CD4-positive, alpha-beta T cell treated with Interleukin-15 for 1 hour (primary cell): ENCODE measurements around the gene MBOAT7.

Source experiments
- DNase-seq: peaks from one replicate; pipeline ENCODE4 v3.0.0-alpha.2; 2020

The MBOAT7 gene

GRCh38 chr19:54160854-54161253 lies 28.5 kb downstream of the MBOAT7 start:
- DNase-seq, result no peak

- no peak for DNase-seq
Measured at GRCh38 chr19:54160182-54160811, 29.1 kb downstream of the MBOAT7 start.

- peak; percentile 100 for DNase-seq
Measured at GRCh38 chr19:54159352-54160181, 29.8 kb downstream of the MBOAT7 start, which contains the start of gene LENG1. Gene LENG1 (minus strand): TSS chr19:54159721. CDS start chr19:54159695, 26 bp downstream.

GRCh38 chr19:54158812-54159351 lies 30.5 kb downstream of the MBOAT7 start:
- no peak for DNase-seq

GRCh38 chr19:54156953-54157352 lies 32.4 kb downstream of the MBOAT7 start:
- DNase-seq, result no peak

GRCh38 chr19:54156490-54156889 lies 32.9 kb downstream of the MBOAT7 start:
- no peak for DNase-seq

GRCh38 chr19:54155694-54156093 lies 33.7 kb downstream of the MBOAT7 start:
- DNase-seq, result no peak

GRCh38 chr19:54154603-54155345 lies 34.6 kb downstream of the MBOAT7 start:
- DNase-seq, result no peak

- DNase-seq, result no peak
Measured at GRCh38 chr19:54153731-54154326, 35.6 kb downstream of the MBOAT7 start.

GRCh38 chr19:54152878-54153524 lies 36.4 kb downstream of the MBOAT7 start:
- DNase-seq, result no peak

GRCh38 chr19:54152267-54152666 lies 37.1 kb downstream of the MBOAT7 start:
- no peak for DNase-seq

GRCh38 chr19:54151362-54152035 lies 37.9 kb downstream of the MBOAT7 start:
- no peak for DNase-seq

GRCh38 chr19:54149021-54149812 lies 40.2 kb downstream of the MBOAT7 start:
- DNase-seq, result no peak

- DNase-seq, result no peak
Measured at GRCh38 chr19:54148158-54148557, 41.2 kb downstream of the MBOAT7 start.

- no peak for DNase-seq
Measured at GRCh38 chr19:54147676-54148075, 41.7 kb downstream of the MBOAT7 start.

- no peak for DNase-seq
Measured at GRCh38 chr19:54145541-54146158, 43.7 kb downstream of the MBOAT7 start.

- DNase-seq, result no peak
Measured at GRCh38 chr19:54142166-54142780, 47.1 kb downstream of the MBOAT7 start.

- no peak for DNase-seq
Measured at GRCh38 chr19:54141356-54141755, 48.0 kb downstream of the MBOAT7 start.

- DNase-seq, result no peak
Measured at GRCh38 chr19:54138489-54139256, 50.7 kb downstream of the MBOAT7 start.
